ENCODE measurements around the gene ANKRD39.

Gene ANKRD39

DNA sequence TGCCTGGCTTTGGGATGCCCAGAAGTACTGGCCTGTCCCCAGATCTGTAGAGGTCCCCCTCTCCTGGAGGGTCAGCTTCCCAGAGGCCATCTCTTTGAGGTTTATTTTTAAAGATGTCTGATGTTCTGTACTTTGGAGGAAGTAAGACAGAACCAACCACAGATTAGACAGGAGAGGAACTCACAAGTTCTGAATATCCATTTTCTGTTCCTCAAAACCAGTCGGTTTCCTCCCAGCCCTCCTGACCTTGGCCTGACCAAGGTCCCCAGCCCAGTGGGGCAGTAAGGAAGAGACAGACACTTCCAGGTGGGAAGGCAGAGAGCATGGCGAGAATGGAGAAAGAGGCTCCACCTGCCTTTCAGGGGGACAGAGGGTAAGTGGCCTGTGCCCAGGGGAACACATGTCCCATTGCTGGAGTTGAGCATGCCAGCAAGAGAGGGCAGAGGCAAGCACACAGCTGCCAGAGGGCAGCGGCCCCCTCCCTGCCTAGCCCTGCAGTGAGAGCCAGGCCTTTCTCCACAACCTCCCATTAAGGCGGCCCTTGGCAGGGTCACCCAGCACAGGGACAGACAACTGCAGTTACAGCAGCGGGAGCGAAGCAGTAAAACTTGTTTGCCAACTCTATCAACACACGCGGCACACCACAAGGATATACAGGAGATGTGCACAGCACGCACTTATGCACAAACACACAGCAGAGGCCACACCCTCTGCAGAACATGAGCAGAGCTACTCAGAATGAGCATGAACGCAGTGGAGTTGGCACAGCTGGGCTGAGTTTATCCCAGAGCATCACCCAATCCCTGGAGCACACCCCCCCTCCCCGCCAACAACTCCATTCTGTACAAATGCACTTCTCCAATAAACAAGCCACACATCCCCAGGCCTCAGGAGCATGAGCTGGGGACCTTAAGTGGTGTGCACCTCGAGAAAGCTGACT is 30.5 kb upstream of the ANKRD39 start:
- in situ Hi-C loops (cut with HindIII; ENCODE audit: low sequenced_read_pairs) = no loop called here

DNA sequence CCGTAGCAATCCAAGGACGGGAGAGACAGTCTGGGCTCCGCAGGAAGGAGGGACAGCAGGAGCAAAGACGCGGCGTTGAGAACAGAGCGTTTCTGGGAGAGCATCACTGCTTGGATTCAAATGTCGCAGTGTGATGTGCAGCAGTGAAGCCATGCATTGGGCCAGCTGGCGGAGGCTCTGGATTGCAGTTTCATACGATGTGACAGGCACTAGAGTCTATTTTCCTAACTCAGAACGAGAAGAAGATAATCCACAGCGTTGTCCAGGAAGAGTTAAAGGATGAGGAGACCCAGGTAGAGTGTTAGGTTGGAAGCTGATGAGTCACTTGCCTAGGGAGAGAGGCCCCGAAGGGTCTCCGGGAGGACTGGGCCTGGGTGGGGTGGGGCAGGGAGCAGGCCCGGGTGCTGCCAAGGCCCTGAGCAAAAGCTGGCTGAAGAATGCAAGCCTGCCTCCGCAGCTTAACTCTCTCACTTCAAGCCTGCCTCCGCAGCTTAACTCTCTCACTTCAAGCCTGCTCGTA is 29.7 kb upstream of the ANKRD39 start:
- in situ Hi-C loops (cut with HindIII; ENCODE audit: low sequenced_read_pairs) = no loop called here

DNA sequence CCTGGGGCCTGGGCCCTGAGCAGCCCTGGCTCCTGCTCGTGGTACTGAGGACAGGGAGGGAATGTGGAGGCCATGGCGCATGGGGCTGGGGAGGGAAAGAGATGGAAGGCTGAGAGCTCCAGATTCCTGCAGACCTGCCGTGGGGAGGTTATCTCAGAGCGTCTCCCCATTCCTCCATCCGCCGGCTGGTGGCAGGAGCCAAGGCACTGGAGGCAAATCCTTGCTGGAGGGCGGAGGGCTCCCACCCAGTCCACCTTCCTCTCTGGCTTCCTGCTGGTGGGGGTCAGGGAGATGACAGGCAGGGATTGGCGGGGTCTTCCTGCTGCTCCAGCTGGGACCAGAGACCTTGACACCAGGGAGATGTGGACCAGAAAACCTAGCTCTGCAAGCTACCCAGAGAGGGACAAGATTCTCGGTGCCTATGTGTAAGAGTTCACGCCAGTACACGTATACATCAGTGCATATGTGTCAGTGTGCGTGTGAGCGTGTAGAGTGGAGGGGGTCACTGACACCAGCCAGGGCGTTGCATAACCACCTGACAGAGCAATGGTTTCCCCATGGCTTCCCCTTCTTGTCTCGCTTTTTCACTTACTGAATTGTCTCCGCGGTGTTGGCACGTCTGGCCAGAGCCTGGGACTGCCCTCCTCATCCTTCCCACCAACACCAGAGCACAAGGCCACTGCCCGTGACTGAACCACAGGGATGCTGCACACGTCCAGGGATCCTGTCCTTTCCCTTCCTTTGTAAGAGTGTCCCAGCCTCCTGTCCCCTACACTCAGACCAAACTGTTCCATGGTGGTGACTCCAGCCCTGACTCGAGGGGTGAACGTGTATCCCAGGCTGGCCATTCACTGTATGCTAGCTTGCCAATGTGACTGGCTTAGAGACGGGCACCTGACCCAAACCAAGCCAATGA is 27.9 kb upstream of the ANKRD39 start:
- in situ Hi-C loops (cut with HindIII; ENCODE audit: low sequenced_read_pairs) = no loop called here

- in situ Hi-C loops (cut with HindIII; ENCODE audit: low sequenced_read_pairs) = no loop called here
Measured at GRCh38 chr2:96884299-96885094, 26.7 kb upstream of the ANKRD39 start.

DNA sequence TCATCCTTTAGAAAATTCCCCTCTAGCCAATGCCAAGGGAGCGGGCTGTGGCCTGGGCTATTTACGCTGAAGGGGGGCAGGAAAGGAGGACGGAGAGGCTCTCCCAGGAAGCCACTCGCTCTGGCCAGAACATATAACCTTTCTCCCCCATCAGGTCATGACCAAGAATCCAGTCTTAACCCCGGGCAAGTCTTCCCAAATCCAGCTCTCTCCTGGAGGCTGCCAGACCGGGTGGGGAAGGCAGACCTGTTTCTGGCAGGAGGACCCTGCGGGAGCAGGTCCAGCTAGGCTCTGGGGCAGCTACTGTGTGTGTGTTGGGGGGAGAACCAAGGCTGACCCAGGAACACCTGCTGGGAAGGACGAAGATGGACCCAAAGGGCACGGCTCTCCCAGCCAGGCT is 25.5 kb upstream of the ANKRD39 start:
- in situ Hi-C loops (cut with HindIII; ENCODE audit: low sequenced_read_pairs) = no loop called here

GRCh38 chr2:96882906-96883305 is 25.1 kb upstream of the ANKRD39 start:
- in situ Hi-C loops (cut with HindIII; ENCODE audit: low sequenced_read_pairs) = no loop called here

GRCh38 chr2:96882230-96882629 is 24.4 kb upstream of the ANKRD39 start:
- in situ Hi-C loops (cut with HindIII; ENCODE audit: low sequenced_read_pairs) = no loop called here

DNA sequence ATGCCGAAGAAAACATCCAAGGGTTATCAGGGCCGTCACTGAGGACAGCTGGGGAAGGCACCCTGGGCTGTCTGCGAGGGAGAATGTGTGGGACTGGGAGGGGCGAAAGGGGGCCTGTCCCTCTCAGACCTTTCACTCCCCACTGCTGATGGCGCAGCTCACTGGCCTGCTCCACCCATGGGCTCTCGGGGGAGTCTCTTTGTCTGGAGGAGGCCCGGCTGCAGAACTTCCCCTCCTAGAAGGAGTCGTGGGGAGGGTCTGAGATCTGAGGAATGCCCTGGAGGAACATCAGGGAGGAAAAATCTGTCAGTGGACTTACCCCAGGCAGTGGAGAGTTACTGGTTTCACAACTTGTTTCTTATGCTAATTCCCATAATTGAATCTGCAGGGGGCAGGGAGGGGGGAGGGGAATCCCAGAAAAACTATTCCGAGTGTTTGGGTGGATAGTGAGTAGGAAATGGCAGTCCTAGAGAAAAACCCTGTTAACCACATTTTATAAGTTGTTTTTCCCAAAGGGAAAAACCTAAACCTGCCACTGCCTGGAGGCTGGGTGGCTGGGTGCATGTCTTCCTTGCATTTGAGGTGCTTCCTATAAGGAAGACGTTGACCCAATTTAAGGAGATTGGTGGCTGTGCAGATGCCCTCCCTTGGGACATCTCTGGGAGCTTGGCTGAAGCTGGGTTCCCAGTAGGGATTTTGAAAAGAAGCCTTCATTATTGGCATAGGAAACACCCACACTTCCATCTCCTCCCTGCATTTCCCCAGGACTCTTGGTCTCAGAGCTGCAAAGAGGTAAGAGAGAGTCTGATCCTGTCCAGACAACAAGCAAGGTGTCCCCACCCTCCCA is 23.8 kb upstream of the ANKRD39 start:
- in situ Hi-C loops (cut with HindIII; ENCODE audit: low sequenced_read_pairs) = no loop called here

- in situ Hi-C loops (cut with HindIII; ENCODE audit: low sequenced_read_pairs) = no loop called here
Measured at GRCh38 chr2:96880891-96881273, 23.1 kb upstream of the ANKRD39 start.

DNA sequence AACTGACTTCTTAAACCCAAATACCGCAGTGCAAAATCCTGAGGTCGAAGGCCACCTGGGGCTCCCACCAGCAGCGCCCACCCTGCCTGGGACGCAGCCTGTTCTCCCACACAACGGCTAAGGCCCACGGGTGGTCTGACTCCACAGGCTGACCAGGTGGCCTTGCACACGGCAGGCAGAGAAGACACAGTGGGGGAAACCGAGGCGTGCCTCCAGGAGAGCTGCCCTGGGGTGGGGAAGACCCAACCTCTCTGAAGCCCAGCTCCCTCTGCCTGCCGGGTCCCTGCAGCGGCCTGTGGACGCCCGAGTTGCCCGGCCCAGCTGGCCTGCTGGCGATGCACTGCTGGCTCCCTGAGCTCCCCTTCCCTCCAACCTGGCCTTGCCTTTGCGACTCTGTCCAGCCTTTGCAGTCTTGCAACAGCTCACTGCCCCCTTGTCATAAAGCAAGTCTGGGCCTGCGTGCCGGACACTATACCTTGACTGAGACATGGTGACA is 21.8 kb upstream of the ANKRD39 start:
- in situ Hi-C loops (cut with HindIII; ENCODE audit: low sequenced_read_pairs) = no loop called here

GRCh38 chr2:96878796-96879544 is 21.2 kb upstream of the ANKRD39 start:
- in situ Hi-C loops (cut with HindIII; ENCODE audit: low sequenced_read_pairs) = no loop called here

DNA sequence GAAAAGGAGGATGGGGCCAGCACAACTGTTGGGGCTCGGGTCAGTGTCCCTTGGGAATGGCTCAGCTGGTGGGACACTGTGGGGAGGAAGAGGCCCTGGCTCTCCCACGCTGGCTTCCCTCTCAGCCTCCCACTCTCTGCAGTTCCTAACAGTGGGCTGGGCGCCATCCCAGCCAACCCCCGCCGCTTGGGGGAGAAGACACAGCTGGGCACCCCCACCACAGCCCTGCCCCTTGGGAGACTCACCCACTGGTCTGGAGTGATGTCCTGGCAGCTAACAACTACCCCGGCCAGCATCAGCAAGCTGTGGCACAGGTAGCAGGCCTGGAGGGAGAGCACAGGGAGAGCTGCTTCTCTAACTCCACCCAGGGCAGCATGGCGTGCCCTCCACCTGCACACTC is 20.4 kb upstream of the ANKRD39 start:
- in situ Hi-C loops (cut with HindIII; ENCODE audit: low sequenced_read_pairs) = no loop called here

DNA sequence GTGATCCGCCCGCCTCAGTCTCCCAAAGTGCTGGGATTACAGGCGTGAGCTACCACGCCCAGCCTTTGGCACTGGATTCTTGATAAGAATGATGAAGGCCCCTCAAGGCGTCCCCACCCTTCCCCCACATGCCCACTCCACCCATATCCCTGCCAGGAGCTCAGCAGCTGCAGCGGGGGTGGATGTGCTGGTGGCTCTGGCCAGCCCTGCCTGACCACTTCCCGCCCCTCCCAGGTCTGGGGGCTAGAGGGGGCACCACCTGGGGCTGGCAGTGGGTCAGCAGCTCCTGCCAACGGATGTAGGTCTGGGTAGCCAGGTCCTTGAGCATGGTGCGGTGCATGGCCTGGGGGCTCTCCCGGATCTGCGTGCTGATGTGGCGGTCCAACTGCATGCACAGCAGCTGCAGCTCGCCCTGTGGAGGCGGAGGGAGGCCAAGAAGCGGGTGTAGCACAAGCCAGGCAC is 19.8 kb upstream of the ANKRD39 start:
- in situ Hi-C loops (cut with HindIII; ENCODE audit: low sequenced_read_pairs) = no loop called here

- in situ Hi-C loops (cut with HindIII; ENCODE audit: low sequenced_read_pairs) = no loop called here
Measured at GRCh38 chr2:96877042-96877451, 19.2 kb upstream of the ANKRD39 start.

DNA sequence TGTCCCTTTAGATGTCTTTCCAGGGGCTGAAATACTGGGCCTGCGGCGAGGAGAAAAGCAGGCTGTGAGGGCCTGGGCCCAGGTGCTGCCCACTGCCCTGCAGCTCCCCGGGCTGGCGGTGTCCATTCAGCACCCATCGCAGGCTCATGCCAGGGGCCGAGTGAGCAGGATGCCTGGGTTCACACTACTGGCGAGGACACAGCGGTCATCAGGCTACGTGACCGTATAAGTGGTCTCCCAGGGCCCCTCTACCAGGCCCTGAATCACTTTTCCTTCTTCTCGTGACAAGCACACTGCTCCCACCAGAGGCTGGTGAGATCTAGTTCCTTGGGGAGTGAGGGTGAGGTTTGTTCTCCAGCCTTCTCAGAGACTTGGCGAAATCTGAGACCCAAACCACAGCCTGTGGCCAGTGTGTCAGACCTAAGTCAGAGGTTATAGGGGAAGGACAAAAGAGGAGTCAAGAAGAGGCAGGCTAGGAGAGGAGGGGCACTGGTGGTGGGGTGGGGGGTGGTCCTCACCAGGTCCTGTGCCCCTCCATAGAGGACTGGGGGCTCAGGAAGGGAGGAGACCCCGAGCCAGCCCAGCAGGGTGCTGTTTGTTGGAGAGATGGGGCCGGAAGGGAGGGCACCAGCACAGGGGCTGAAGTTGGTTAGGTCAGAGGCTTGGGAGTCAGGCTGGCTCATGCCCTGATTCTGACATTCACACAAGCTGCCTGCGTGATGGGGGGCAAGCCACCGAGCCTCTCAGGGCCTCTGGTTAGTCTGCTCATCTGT is 18.6 kb upstream of the ANKRD39 start:
- in situ Hi-C loops (cut with HindIII; ENCODE audit: low sequenced_read_pairs) = no loop called here

DNA sequence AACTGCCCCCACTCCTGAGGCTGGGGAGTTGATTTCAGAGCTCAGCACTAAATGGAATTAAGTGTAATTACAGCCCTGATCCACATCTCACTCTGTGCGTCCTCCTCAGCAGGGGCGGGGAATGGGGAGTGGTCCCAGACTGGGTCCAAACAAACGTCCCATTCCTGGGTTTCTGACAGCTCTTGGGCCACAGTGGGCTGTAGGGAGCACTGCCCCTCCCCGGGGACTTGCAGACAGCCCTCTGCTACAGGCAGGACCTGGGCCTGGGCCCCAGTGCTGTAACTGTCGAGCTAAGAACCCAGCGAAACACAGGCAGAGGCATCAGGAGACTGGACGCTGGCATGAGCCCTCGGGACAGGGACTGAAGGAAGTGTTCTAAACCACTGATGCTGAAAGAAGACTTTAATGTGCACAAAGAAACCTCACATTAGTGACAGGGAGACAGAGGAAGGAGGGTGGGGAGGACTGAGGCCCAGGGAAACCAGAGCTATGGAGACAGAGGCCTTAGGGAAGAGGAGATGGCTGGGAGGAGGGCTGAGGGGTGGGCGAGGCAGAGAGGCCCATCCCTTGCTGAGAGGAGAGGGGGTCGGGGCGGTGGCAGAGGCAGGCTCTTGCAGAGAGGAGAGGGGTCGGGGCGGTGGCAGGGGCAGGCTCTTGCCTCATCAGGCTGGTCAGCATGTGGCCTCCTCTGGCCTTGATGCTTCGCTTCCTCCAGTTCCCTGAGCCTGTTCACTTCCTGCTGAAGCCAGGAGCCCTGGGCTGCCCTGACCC is 17.9 kb upstream of the ANKRD39 start:
- in situ Hi-C loops (cut with HindIII; ENCODE audit: low sequenced_read_pairs) = no loop called here

- in situ Hi-C loops (cut with HindIII; ENCODE audit: low sequenced_read_pairs) = no loop called here
Measured at GRCh38 chr2:96874198-96874831, 16.5 kb upstream of the ANKRD39 start.
